Neuron (in vitro differentiated cells): ENCODE data around the gene PSG5.
"Not testable (repeated sequence)": the region's sequence is repeated elsewhere in the genome, so short reads cannot be mapped to it uniquely, and the experiment has no call there.

ENCODE experiments used
- H2AFZ ChIP-seq: one replicate; pipeline ENCODE4 v1.6.1; 2013; ENCODE audit warnings: low read depth, mild to moderate bottlenecking, inconsistent platforms, low read length, moderate library complexity
- H3K27me3 ChIP-seq: one replicate; pipeline ENCODE4 v1.6.1; 2013; ENCODE audit warnings: low read length; ENCODE audit not compliant: insufficient read depth
- H3K36me3 ChIP-seq: one replicate; pipeline ENCODE4 v1.6.1; 2013; ENCODE audit warnings: low read length; ENCODE audit not compliant: insufficient read depth
- H3K4me1 ChIP-seq: one replicate; pipeline ENCODE4 v1.6.1; 2013; ENCODE audit warnings: low read length; ENCODE audit not compliant: insufficient read depth
- H3K4me3 ChIP-seq: 2 replicates; pipeline ENCODE4 v1.5.1; 2013; ENCODE audit warnings: mild to moderate bottlenecking, low read length, moderate library complexity
- H3K9me3 ChIP-seq: one replicate; pipeline ENCODE4 v1.6.1; 2013; ENCODE audit warnings: low read length

Gene PSG5

DNA sequence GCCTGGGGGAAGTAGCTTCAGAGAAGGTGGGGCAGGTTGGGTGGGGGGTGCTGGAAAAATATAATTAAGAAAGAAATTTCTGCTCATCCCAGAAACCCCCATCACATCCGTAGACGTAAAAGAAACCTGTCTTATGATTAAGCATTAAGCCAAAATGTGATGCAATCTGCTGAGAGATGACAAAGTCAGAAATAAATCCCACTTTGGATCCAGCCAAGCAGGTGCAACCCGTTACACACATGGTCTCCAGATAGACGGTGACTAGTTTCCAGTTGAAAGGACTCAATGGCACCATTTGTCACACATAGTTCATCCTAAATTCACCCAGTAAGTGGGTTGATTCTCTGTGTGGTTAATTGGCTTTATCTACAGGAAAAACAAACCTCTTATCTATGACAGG is 34.1 kb downstream of the PSG5 start:
- Histone ChIP-seq H3K27me3 (no peaks in the 10 kb centered on the region), H3K4me1 (no peaks in the 10 kb centered on the region), H3K9me3 (no peaks in the 10 kb centered on the region), H3K36me3 (no peaks in the 10 kb centered on the region), H2AFZ (no peak overlapping the region), H3K4me3 (no peak overlapping the region)

DNA sequence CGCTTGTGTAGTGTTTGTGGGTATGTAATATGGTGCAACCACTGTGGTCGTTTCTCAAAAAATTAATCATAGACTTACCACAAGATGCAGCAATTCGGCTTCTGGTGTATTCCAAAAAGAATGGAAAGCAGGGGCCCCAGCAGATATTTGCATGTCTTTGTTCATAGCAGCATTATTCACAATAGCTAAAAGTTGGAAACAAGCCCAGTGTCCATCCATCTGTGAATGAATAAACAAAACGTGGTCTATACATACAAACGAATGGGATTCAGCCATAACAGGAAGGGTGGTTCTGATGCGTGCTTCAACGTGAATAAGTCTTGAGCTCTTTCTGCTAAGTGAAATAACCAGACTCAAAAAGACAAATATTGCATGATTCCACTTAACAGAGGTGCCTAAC is 36.5 kb downstream of the PSG5 start:
- H3K9me3 ChIP-seq, H3K4me3 ChIP-seq, H3K4me1 ChIP-seq, H3K27me3 ChIP-seq, H2AFZ ChIP-seq, H3K36me3 ChIP-seq: not testable (repeated sequence)

DNA sequence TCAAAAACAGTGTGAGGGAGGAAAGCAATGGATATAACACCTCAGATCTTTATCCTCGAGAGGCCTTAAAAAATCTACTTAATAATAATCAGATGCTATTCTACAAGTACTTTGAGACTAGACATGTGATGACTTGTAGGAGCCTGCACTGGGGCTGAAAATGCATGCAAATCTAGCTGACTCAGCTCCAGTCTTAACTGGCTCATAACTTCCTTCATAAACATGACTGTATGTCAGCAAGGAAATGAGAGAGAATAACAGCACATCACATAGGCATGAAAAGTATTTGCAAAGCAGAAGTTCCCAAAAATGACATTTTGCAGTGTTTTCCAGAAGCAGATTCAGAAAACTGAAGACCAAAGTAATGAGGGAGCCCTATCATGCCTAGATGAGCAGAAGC is 38.1 kb downstream of the PSG5 start:
- no peak overlapping the region for H2AFZ ChIP-seq
- no peak overlapping the region for H3K4me3 ChIP-seq
- no peaks in the 10 kb centered on the region for H3K4me1 ChIP-seq
- H3K9me3 ChIP-seq = no peaks in the 10 kb centered on the region
- no peaks in the 10 kb centered on the region for H3K36me3 ChIP-seq
- H3K27me3 ChIP-seq = no peaks in the 10 kb centered on the region

DNA sequence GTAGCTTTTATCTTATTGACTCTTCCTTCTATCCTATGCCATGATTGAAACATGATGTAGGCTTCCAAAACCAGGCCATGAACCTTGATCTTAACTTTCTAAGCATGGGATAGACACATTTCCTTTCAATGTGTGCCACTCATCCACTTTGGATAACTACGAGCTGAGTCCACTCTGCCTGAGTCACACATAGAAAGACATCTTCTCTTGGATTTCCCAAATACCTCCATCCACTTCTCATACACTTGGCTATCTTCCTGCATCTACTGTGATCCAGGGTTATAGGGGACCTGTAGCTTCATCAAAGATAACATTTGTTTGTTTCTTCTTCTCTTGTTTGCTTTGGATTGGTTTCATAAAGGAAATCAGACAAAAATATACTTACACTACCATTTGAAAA is 44.6 kb downstream of the PSG5 start:
- H3K27me3 ChIP-seq, H3K36me3 ChIP-seq, H3K9me3 ChIP-seq, H3K4me3 ChIP-seq, H3K4me1 ChIP-seq, H2AFZ ChIP-seq: not testable (repeated sequence)

DNA sequence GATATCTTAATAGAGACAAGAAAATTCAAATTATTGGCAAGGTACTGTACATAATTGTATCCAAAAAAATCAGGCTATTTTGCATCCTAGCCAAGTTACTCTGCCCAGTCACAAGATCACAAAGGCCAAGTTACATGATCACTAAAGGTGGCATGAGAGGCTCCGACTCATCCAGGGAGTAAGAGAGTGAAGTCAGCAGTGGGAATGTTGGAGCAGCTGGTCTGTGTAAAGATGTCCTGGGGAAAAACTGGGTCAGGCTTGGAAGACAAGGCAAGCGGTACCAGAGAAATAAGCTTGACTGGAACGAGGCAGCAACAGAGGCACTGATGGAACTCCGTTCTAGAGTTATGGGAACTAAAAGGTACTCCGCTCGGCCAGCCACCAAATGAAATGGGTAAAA is 53.6 kb downstream of the PSG5 start:
- H3K9me3 ChIP-seq = no peaks in the 10 kb centered on the region
- H3K4me1 ChIP-seq = no peaks in the 10 kb centered on the region
- H2AFZ ChIP-seq = no peak overlapping the region
- H3K27me3 ChIP-seq = no peaks in the 10 kb centered on the region
- no peaks in the 10 kb centered on the region for H3K36me3 ChIP-seq
- no peak overlapping the region for H3K4me3 ChIP-seq

DNA sequence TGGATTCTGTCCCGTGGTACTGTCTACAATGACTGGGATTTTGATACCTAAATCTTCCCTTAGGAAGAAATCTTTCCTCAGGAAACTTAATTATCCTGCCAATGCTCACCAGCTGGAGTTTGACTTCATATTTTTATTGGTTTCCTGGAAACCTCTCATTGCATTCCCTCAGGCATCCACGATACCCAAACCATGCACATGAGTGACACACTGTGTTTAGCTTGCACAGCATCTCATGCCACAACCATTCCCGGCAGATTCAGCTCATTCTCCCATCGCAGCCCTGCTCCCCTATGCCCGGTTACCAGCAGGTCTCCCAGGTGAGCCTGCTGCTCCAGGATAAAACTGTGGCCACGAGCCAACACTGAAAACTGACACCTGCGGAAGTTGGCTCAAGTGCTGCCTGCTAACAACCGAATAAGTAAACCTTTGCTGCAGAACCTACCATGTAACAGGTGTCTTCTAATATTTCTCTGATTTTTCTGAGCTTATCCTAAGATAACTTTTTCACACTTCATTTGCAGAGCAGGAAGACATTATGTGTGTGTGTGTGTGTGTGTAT is 55.0 kb downstream of the PSG5 start:
- not testable (repeated sequence) for H3K36me3 ChIP-seq, H3K4me1 ChIP-seq, H3K9me3 ChIP-seq, H3K27me3 ChIP-seq, H2AFZ ChIP-seq, H3K4me3 ChIP-seq

DNA sequence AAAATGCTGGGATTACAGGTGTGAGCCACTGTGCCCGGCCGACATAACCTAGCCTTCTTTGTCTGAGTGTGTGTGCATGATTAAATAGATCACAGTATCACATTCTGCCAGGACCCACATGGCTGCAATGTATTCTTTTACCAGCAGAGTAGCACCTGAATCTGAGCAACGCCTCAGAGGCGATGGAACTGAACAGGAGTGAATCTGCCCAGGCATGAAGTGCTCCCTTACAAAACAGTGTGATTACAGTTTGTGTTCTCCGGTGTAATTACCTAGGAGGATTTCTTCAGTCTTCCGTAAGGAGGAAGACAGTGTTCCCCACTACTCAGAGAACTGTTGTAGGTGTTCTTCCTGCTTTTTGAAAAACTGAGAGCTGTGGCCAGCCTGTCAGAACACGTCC is 57.1 kb downstream of the PSG5 start:
- H3K36me3 ChIP-seq, H2AFZ ChIP-seq, H3K4me3 ChIP-seq, H3K27me3 ChIP-seq, H3K9me3 ChIP-seq, H3K4me1 ChIP-seq: not testable (repeated sequence)

DNA sequence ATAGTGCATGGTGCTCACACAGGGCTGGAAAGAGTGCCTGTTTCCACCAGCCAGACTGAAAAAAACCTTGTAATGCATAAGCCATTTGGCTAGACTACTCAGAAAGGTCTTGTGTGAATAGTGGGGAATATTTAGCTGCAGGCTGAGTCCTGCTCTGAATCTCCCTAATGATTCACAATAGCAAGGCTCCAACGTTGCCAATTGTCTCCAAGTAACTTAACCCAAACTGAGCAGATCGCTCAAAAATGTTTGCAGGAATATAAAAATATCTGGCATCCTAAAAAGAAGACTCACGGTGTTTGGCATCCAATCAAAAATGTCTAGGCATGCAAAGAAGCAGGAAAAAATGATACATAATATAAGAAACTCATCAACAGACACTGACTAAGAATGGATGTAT is 59.0 kb downstream of the PSG5 start:
- not testable (repeated sequence) for H3K36me3 ChIP-seq, H3K9me3 ChIP-seq, H3K4me3 ChIP-seq, H2AFZ ChIP-seq, H3K4me1 ChIP-seq, H3K27me3 ChIP-seq

DNA sequence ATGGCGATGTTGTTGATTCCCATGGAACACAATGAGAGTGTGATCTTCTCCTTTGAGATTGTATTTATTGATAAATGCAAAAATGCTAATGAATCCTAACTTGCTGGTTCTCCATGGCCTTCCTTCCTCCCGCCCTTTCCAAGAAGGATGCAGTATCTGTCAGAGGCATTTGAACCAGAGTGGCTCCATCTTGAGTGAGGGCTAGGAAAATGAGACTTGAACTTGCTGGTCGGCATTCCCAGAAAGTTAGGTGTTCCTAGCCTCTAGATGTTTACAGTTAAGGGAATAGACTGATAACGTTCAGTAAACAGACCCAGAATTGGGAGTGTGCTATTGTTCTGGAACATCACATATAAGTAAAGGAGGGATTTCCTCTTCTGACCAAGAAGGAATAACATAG is 59.6 kb downstream of the PSG5 start:
- Histone ChIP-seq H3K9me3 (no peaks in the 10 kb centered on the region), H2AFZ (no peak overlapping the region), H3K36me3 (no peaks in the 10 kb centered on the region), H3K4me1 (no peaks in the 10 kb centered on the region), H3K27me3 (peaks cover 2% of the 10 kb centered on the region), H3K4me3 (no peak overlapping the region)

DNA sequence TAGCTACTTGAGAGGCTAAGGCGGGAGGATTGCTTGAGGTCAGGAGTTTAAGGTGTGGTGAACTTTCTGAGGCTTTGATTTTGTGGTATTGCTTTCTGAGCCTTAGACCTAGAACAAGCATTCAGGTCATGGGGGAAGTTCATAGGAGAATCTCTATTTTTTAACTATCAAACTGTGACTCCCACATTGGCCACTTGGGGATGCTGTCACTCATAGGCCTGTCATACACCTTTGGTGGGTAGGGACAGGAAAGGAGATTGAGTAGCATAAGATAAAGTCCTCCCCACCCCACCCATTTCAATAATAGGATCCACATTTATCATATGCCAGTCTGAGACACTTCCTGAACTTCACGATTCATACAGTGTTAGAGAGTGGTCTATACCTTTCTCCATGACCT is 62.0 kb downstream of the PSG5 start:
- Histone ChIP-seq H3K9me3 (no peaks in the 10 kb centered on the region), H3K4me3 (no peak overlapping the region), H2AFZ (no peak overlapping the region), H3K36me3 (no peaks in the 10 kb centered on the region), H3K27me3 (peaks cover 4% of the 10 kb centered on the region), H3K4me1 (no peaks in the 10 kb centered on the region)

DNA sequence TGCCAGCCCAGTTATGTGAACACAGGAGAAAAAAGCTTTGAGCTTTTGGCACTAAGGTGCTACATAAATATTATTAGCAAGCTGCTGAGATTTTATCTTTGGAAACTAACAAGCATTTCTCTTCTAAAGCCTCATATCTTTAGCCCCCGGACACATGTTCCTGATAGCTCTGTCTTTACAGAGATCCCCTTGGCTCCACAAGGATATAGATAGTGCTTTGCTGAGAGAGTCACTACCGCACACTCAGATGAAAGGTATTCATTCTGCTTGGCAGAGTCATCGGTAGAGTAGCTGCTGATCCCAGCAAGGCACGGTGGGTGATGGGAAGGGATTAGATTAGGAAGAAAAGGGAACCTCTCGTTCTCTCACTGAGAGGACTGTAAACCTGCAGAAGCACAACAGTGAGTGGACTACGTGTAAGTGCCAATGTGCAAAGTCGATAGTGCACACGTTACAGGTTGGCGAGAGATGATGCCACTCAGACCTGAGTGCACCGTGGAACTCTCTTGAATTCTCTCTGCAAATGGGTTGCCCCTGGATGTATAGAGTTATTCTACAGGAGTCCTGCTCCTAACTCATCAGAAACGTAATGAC is 65.8 kb downstream of the PSG5 start:
- H3K4me3 ChIP-seq, H3K36me3 ChIP-seq, H3K27me3 ChIP-seq, H3K4me1 ChIP-seq, H2AFZ ChIP-seq, H3K9me3 ChIP-seq: not testable (repeated sequence)

DNA sequence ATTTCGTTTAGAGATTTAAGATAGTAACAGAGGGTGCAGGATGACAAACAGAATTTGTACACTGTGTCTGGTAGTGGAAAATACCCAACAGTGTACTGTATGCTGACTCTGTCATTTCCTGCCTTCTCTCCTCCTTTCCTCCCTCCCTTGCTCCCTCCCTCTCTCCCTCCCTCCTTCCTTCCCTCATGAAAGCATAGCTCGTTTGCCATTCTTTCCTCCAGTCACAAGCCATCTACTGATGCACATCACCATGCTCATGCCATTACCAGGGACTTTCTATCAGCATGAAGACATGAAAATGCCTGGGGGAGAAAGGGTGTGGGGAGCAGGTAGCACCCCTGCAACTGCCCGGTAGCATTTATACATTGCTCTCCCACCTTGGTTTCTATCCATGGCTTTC is 66.8 kb downstream of the PSG5 start:
- not testable (repeated sequence) for H3K4me1 ChIP-seq, H3K4me3 ChIP-seq, H2AFZ ChIP-seq, H3K27me3 ChIP-seq, H3K36me3 ChIP-seq, H3K9me3 ChIP-seq
